Lung (tissue), 12 donors: Measurements from ENCODE around the gene GNA12. TPM values are rescaled to one million over a fixed set of nuclear protein-coding genes. Genes with fewer than 3 reads are reported as not detected.

Experiments
- ATAC-seq: fragments of 200-7000 bp; cut with Tn5 transposase; one replicate; pipeline ENCODE4 v1.9.1; 2020; ENCODE audit warnings: moderate number of reproducible peaks; ENCODE audit not compliant: insufficient read depth, low FRiP score
- DNase-seq, 3 donors: peaks; one replicate each; pipeline ENCODE4 v3.0.0-alpha.2; 2013 to 2017
- H3K27ac ChIP-seq, 2 donors: one replicate each; pipeline ENCODE4 v1.5.1; 2013; ENCODE audit warnings: mild to moderate bottlenecking in 2 of 2, moderate library complexity in 2 of 2, control low read depth in 1 of 2, inconsistent platforms in 1 of 2, low read depth in 1 of 2, low read length in 1 of 2
- H3K27me3 ChIP-seq, 3 donors: one replicate each; pipeline ENCODE4 v1.5.1; 2013; ENCODE audit warnings: low read length in 2 of 3; ENCODE audit not compliant: control insufficient read depth in 3 of 3, insufficient read depth in 3 of 3
- H3K36me3 ChIP-seq, 4 donors: one replicate each; pipeline ENCODE4 v1.5.1; 2013; ENCODE audit warnings: low read length in 4 of 4, mild to moderate bottlenecking in 1 of 4, moderate library complexity in 1 of 4; ENCODE audit not compliant: control insufficient read depth in 4 of 4, insufficient read depth in 4 of 4
- H3K4me1 ChIP-seq, 5 donors: one replicate each; pipeline ENCODE4 v1.5.1; 2013; ENCODE audit warnings: low read length in 5 of 5, mild to moderate bottlenecking in 2 of 5, moderate library complexity in 1 of 5; ENCODE audit not compliant: control insufficient read depth in 5 of 5, insufficient read depth in 5 of 5
- H3K4me3 ChIP-seq: one replicate; pipeline ENCODE4 v1.5.1; 2013; ENCODE audit warnings: mild to moderate bottlenecking, control low read depth, moderate library complexity
- H3K9ac ChIP-seq, 2 donors: one replicate each; pipeline ENCODE4 v1.5.1; 2013; ENCODE audit warnings: low read length in 2 of 2, control low read depth in 1 of 2; ENCODE audit not compliant: insufficient read depth in 1 of 2
- H3K9me3 ChIP-seq, 4 donors: one replicate each; pipeline ENCODE4 v1.5.1; 2013; ENCODE audit warnings: low read length in 3 of 4, mild to moderate bottlenecking in 1 of 4, moderate library complexity in 1 of 4; ENCODE audit not compliant: control insufficient read depth in 4 of 4, insufficient read depth in 3 of 4
- WGBS, 2 donors: extraction: QIAGEN DNeasy Blood & Tissue Kit; methylation state at CpG; one replicate each; pipeline ENCODE4 v1.1.7; 2013; 5-methylcytosine and 5-hydroxymethylcytosine counted together
- polyA plus RNA-seq, 2 donors: library from polyadenylated mRNA; stranded (reverse); fragments of 200-250 nt; gene quantifications; one replicate each; pipeline ENCODE4 v1.2.1, GENCODE V29; 2013
- total RNA-seq, 2 donors: library from RNA; depleted of rRNA in 1 of 2; stranded (reverse); fragments of >200 nt in 1 of 2; gene quantifications; one replicate each; pipeline ENCODE4 v1.2.1, GENCODE V29; 2014 to 2021
- TF ChIP-seq, protein P1 (sequence below): IDR thresholded peaks from 2 replicates; pipeline ENCODE4 v1.5.1; 2012; ENCODE audit warnings: mild to moderate bottlenecking; ENCODE audit errors: control extremely low read depth, extremely low read depth
- donor health status: control.
- donor health status: control.
- donor health status: Bipolar disorder and iron deficiency.
- donor health status: healthy.
- donor health status: DM: yes; HTN: yes; CAD: no.

GNA12 gene
- total and polyA plus RNA-seq, 4 donors = 11.0 to 51.9 (median 33.5) TPM

DNA sequence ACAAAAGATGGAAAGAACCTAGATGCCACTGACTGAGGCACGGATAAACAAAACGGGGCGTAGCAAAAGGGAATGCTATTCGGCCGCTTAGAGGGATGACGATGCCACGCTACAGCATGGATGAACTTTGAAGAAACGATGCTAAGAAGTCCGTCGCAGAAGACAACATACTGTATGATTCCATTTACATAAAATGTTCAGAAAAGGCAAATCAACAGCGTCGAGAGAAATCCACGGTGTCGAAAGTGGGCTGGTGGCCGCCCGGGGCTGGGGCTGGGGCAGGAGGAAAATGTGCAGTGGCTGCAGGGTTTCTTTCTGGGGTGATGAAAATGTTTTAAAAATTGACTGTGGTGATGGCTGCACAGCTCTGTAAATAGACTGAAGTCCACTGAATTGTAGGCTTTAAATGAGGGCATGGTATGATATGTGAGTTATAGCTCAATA lies 24.1 kb downstream of the GNA12 start:
- DNase-seq (no peak), ATAC-seq (no peak)
- Histone ChIP-seq H3K27me3 (no peaks in the 10 kb centered on the region), H3K9ac (no peak overlapping the region), H3K9me3 (no peaks in the 10 kb centered on the region), H3K4me3 (no peak overlapping the region), H3K36me3 (no peaks in the 10 kb centered on the region), H3K27ac (peak overlapping the region in 1 of 2 donors; percentile 33), H3K4me1 (peaks cover 14 to 44% (median 19%) of the 10 kb centered on the region in 5 donors)
- TF ChIP-seq, protein P1, sequence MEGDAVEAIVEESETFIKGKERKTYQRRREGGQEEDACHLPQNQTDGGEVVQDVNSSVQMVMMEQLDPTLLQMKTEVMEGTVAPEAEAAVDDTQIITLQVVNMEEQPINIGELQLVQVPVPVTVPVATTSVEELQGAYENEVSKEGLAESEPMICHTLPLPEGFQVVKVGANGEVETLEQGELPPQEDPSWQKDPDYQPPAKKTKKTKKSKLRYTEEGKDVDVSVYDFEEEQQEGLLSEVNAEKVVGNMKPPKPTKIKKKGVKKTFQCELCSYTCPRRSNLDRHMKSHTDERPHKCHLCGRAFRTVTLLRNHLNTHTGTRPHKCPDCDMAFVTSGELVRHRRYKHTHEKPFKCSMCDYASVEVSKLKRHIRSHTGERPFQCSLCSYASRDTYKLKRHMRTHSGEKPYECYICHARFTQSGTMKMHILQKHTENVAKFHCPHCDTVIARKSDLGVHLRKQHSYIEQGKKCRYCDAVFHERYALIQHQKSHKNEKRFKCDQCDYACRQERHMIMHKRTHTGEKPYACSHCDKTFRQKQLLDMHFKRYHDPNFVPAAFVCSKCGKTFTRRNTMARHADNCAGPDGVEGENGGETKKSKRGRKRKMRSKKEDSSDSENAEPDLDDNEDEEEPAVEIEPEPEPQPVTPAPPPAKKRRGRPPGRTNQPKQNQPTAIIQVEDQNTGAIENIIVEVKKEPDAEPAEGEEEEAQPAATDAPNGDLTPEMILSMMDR = no peak
- 93 to 95% methylated on average over 16 of the region's 16 CpGs for WGBS, 2 donors

DNA sequence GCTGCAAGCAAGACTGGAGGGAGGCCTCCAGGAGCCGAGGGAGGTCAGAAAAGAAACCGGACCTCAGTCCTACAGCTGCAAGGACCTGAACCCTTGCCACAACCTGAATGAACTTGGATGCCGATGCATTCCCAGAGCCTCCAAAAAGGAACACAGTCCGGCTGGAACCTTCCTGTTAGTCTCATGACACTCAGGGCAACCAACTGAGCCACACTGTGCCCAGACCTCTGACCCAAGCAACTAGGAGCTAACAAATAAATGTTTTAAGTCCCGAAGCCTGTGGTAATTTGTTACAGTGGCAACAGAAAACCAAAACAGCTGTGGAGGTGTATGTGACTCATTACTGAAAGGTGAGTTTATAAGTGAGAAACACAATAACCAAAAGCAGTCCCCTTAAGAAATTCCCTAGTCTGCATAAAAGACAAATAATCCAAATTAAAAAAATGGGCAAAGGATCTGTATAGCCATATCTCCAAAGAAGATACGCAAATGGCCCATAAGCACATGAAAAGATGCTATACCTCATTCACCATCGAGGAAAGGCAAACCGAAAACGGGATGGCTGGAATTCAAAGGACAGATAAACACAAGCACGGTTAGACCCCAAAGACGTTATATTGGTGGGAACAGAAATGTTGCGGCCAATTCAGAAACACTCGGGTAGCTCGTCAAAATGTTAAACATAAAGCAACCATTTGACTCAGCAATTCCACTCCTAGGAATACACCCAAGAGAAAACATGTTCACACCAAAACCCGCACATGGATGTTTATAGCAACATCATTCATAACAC lies 24.8 kb downstream of the GNA12 start:
- Histone ChIP-seq H3K9me3 (no peaks in the 10 kb centered on the region), H3K27me3 (no peaks in the 10 kb centered on the region), H3K9ac (no peak overlapping the region), H3K4me3 (no peak overlapping the region), H3K36me3 (no peaks in the 10 kb centered on the region), H3K27ac (peak overlapping the region in 1 of 2 donors; percentile 33), H3K4me1 (peaks cover 14 to 41% (median 19%) of the 10 kb centered on the region in 5 donors)
- no peak for ATAC-seq
- DNase-seq = no peak
- 89 to 93% methylated on average over 15 of the region's 15 CpGs for WGBS, 2 donors
- TF ChIP-seq, protein P1 = no peak

DNA sequence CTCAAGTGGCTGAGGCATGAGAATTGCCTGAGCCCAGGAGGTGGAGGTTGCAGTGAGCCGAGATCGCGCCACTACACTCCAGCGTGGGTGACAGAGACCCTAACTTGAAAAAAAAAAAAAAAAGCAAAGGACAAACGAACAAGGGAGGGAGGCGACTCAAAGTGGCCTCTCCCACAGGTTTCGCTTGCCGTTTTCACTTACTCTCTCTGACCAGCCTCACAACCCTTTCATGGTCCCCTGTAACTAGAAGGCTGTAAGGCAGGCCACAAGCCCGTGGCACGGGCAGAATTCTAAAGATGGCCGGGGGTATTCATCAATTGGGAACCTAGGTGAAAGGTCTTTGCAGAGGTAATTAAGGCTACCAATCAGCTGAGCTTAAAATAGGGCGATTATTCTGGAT lies 25.5 kb downstream of the GNA12 start:
- ATAC-seq = no peak

More for the DNA sequence above, 25.5 kb downstream of the GNA12 start:
- H3K9me3 ChIP-seq = no peaks in the 10 kb centered on the region
- H3K36me3 ChIP-seq = no peaks in the 10 kb centered on the region
- H3K27me3 ChIP-seq = no peaks in the 10 kb centered on the region
- DNase-seq = no peak
- TF ChIP-seq, protein P1 = no peak
- H3K9ac ChIP-seq = no peak overlapping the region
- peak overlapping the region in 1 of 2 donors; percentile 27 for H3K27ac ChIP-seq
- no peak overlapping the region for H3K4me3 ChIP-seq
- WGBS, 2 donors = 92 to 95% methylated on average over 12 of the region's 12 CpGs
- H3K4me1 ChIP-seq = peaks cover 12 to 35% (median 13%) of the 10 kb centered on the region in 5 donors
